Regular cardiac myocyte (primary cell): Measurements from ENCODE around the gene SNTN. TPM values are rescaled to one million over a fixed set of nuclear protein-coding genes. Genes with fewer than 3 reads are reported as not detected.

Experiments
- total RNA-seq: library from RNA; depleted of rRNA; stranded (reverse); fragments of >200 nt; gene quantifications from 2 replicates; pipeline ENCODE4 v1.2.3, GENCODE V29; 2014

The SNTN gene
- not detected in 2 replicates for total RNA-seq

DNA sequence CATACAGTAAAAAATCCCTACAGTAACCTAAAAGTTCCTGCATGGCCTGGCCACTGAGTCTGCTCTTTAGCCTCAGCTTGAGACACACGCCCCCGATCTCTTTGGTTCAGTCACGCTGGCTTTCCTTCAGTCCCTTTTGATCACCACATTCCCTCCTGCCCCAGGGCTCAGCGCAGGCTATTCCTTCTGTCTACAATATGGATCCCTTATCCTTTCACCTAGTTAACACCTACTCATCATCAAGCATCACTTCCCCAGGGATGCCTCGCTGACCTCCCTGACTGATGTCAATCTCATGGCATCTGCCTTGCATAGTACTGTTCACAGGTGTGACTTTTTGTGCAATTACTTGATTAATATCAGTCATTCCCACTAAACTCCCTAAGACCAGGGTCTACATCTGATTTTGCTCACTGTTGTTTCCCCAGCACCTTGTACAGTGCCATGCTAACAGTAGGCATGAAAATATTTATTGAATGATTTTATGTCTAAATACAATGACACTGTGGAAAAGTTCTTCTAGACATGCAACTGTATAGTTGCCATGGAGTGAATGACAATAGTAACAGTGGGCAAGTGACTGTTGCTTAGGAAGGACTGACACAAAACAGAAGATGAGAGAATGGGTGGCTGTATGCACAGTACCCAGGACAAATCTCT lies at the start of gene SNTN:
Gene SNTN, plus strand, starts transcription at position 610 of the 660 bp plus-strand sequence. Its CDS starts 13 bp downstream, at position 623.

Other genes starting within 250 kb of the SNTN start
- gene C3orf49, start 166.6 kb downstream of the SNTN start, total RNA-seq, result not detected in 2 replicates
- gene THOC7, start 211.1 kb downstream of the SNTN start, total RNA-seq, result 40.9 and 48.5 TPM in 2 replicates
- 8.2 and 8.7 TPM in 2 replicates for gene ATXN7, start 211.2 kb downstream of the SNTN start, total RNA-seq